HCT116 (cell line): ENCODE results near the gene S1PR2. TPM values are rescaled to one million over a fixed set of nuclear protein-coding genes. Genes with fewer than 3 reads are reported as not detected.
A peak's percentile ranks its signal among the peaks of the same experiment; 100 is the strongest.

Experiments
- ATAC-seq: fragments of 200-7000 bp; cut with Tn5 transposase; 2 replicates; pipeline ENCODE4 v1.9.1; 2020; ENCODE audit warnings: mild to moderate bottlenecking, moderate library complexity
- BruUV-seq: library from RNA; stranded (reverse); fragments of 400-500 nt; replicated peaks from 2 replicates; lab custom pipeline; 2021; lab: Mats Ljungman, UMichigan
- CTCF ChIA-PET: fragments of 300-600 bp; sonication (Branson Sonifier 250); formaldehyde crosslinking; loops from one replicate; lab custom pipeline; 2021; ENCODE audit warnings: antibody characterized with exemption; lab: Charles Lee
- POLR2A ChIA-PET: fragments of 300-600, 350-600 bp; sonication (Branson Sonifier 250); formaldehyde crosslinking; loops from one replicate; lab custom pipeline; 2021; ENCODE audit warnings: antibody characterized with exemption; lab: Charles Lee
- RAD21 ChIA-PET, 2 experiments: fragments of 300-600 bp; sonication (Branson Sonifier 250); formaldehyde crosslinking; loops; one replicate each; lab custom pipeline; 2023; ENCODE audit warnings: low total read pairs in 2 of 2; ENCODE audit not compliant: uncharacterized antibody in 2 of 2, unreplicated experiment in 2 of 2, low non-redundant PET in 1 of 2; lab: Charles Lee
- DNase-seq: peaks from one replicate; pipeline ENCODE4 v3.0.0-alpha.2; 2010; ENCODE audit warnings: low read depth, low spot score
- H2AFZ ChIP-seq: fragments of 200-600 bp; shearing (Covaris generic), sonication (generic); 2 replicates; pipeline ENCODE4 v1.6.1; 2017; ENCODE audit warnings: low read depth, mixed run types, mixed read lengths, antibody characterized with exemption, low read length; ENCODE audit not compliant: poor library complexity, severe bottlenecking
- H3K27ac ChIP-seq: 2 replicates; pipeline ENCODE4 v1.5.1; 2012; ENCODE audit warnings: low read depth, low read length
- H3K27me3 ChIP-seq: fragments of 200-600 bp; sonication (generic); 2 replicates; pipeline ENCODE4 v1.6.1; 2016; ENCODE audit warnings: mixed run types, low read length, mixed read lengths; ENCODE audit not compliant: insufficient read depth
- H3K36me3 ChIP-seq, 2 experiments: fragments of 200-500 bp in 1 of 2; fragments of 200-600 bp in 1 of 2; sonication (Bioruptor generic) in 1 of 2; sonication (generic) in 1 of 2; 2 replicates each; pipeline versions ENCODE4 v1.5.1 to v1.6.1; 2014 to 2016; ENCODE audit warnings: low read length in 2 of 2, inconsistent platforms in 1 of 2, mixed read lengths in 1 of 2, mixed run types in 1 of 2; ENCODE audit not compliant: insufficient read depth in 2 of 2, control insufficient read depth in 1 of 2
- H3K4me1 ChIP-seq, 2 experiments: fragments of 200-600 bp in 1 of 2; sonication (generic) in 1 of 2; 2 replicates each; pipeline versions ENCODE4 v1.5.1 to v1.6.1; 2012 to 2017; ENCODE audit warnings: low read length in 2 of 2, inconsistent platforms in 1 of 2, mild to moderate bottlenecking in 1 of 2, mixed read lengths in 1 of 2, mixed run types in 1 of 2, moderate library complexity in 1 of 2; ENCODE audit not compliant: insufficient read depth in 2 of 2, control insufficient read depth in 1 of 2
- H3K4me2 ChIP-seq: fragments of 200-600 bp; sonication (generic); 2 replicates; pipeline ENCODE4 v1.6.1; 2017; ENCODE audit warnings: mixed run types, low read length, mixed read lengths
- H3K4me3 ChIP-seq, 2 experiments: fragments of 200-600 bp in 1 of 2; sonication (generic) in 1 of 2; replicated peaks in 1 of 2; 2 replicates each; pipeline ENCODE4 v1.5.1; 2011 to 2016; ENCODE audit warnings: low read length in 2 of 2, control low read depth in 1 of 2, low read depth in 1 of 2, mild to moderate bottlenecking in 1 of 2, mixed read lengths in 1 of 2, mixed run types in 1 of 2
- H3K79me2 ChIP-seq: fragments of 200-600 bp; sonication (generic); 2 replicates; pipeline ENCODE4 v1.6.1; 2017; ENCODE audit warnings: mild to moderate bottlenecking, mixed run types, low read length, moderate library complexity, mixed read lengths; ENCODE audit not compliant: insufficient read depth
- H3K9ac ChIP-seq: fragments of 200-600 bp; sonication (generic); 2 replicates; pipeline ENCODE4 v1.6.1; 2016; ENCODE audit warnings: low read length, mixed read lengths
- H3K9me2 ChIP-seq: fragments of 200-600 bp; sonication (generic), shearing (Covaris generic); 2 replicates; pipeline ENCODE4 v1.6.1; 2017; ENCODE audit warnings: mixed run types, mild to moderate bottlenecking, moderate library complexity; ENCODE audit not compliant: insufficient read depth
- H3K9me3 ChIP-seq, 2 experiments: fragments of 200-500 bp in 1 of 2; fragments of 200-600 bp in 1 of 2; sonication (Bioruptor generic) in 1 of 2; sonication (generic) in 1 of 2; 2 replicates each; pipeline ENCODE4 v1.6.1; 2014 to 2017; ENCODE audit warnings: low read length in 2 of 2, mixed read lengths in 2 of 2, inconsistent platforms in 1 of 2, low read depth in 1 of 2, mild to moderate bottlenecking in 1 of 2, mixed run types in 1 of 2, moderate library complexity in 1 of 2; ENCODE audit not compliant: control insufficient read depth in 1 of 2, insufficient read depth in 1 of 2
- H4K20me1 ChIP-seq: fragments of 200-600 bp; sonication (generic), shearing (Covaris generic); 2 replicates; pipeline ENCODE4 v1.6.1; 2017; ENCODE audit warnings: mixed run types, mild to moderate bottlenecking, moderate library complexity; ENCODE audit not compliant: insufficient read depth
- ATF3 ChIP-seq: IDR thresholded peaks from 2 replicates; pipeline ENCODE4 v1.6.1; 2012
- CBX3 ChIP-seq: IDR thresholded peaks from 2 replicates; pipeline ENCODE4 v1.6.1; 2012; ENCODE audit warnings: low read depth
- CEBPB ChIP-seq: IDR thresholded peaks from 2 replicates; pipeline ENCODE4 v1.6.1; 2012; ENCODE audit warnings: low read depth
- ELF1 ChIP-seq: IDR thresholded peaks from 2 replicates; pipeline ENCODE4 v1.6.1; 2012; ENCODE audit warnings: low read depth, borderline replicate concordance
- JUND ChIP-seq: IDR thresholded peaks from 2 replicates; pipeline ENCODE4 v1.6.1; 2012
- MAX ChIP-seq: IDR thresholded peaks from 2 replicates; pipeline ENCODE4 v1.6.1; 2012
- POLR2A ChIP-seq: IDR thresholded peaks from 2 replicates; pipeline ENCODE4 v1.7.0; 2011; ENCODE audit warnings: borderline replicate concordance; ENCODE audit not compliant: insufficient read depth, insufficient read length; ENCODE audit errors: extremely low read depth
- POLR2AphosphoS5 ChIP-seq: IDR thresholded peaks from 2 replicates; pipeline ENCODE4 v1.6.1; 2011; ENCODE audit warnings: mild to moderate bottlenecking, low read depth, low read length, moderate library complexity
- RAD21 ChIP-seq: IDR thresholded peaks from 2 replicates; pipeline ENCODE4 v1.6.1; 2012; ENCODE audit warnings: low read depth, mild to moderate bottlenecking
- REST ChIP-seq: IDR thresholded peaks from 2 replicates; pipeline ENCODE4 v1.6.1; 2012; ENCODE audit warnings: low read depth
- SIN3A ChIP-seq: IDR thresholded peaks from 2 replicates; pipeline ENCODE4 v1.6.1; 2012; ENCODE audit warnings: low read depth
- SP1 ChIP-seq: IDR thresholded peaks from 2 replicates; pipeline ENCODE4 v1.6.1; 2012; ENCODE audit warnings: low read depth
- SRF ChIP-seq: IDR thresholded peaks from 2 replicates; pipeline ENCODE4 v1.6.1; 2012; ENCODE audit warnings: low read depth
- TCF7L2 ChIP-seq: IDR thresholded peaks from 2 replicates; pipeline ENCODE4 v1.7.0; 2011; ENCODE audit warnings: borderline replicate concordance, inconsistent platforms; ENCODE audit not compliant: insufficient read depth, insufficient read length; ENCODE audit errors: extremely low read depth
- ZFX ChIP-seq: fragments of 450-650 bp; IDR thresholded peaks from 2 replicates; pipeline ENCODE4 v1.6.1; 2017
- intact Hi-C: fragments of 100-400 bp; cut with micrococcal nuclease; formaldehyde crosslinking; loops from 2 replicates; pipeline ENCODE4 v1.10.0; 2022
- total RNA-seq: library from RNA; stranded (reverse); gene quantifications from one replicate; pipeline ENCODE4 v1.2.1, GENCODE V29; 2021; ENCODE audit not compliant: unreplicated experiment

Gene S1PR2
- total RNA-seq, 1 experiment from 2014 or later: 6.1 TPM

- ChIA-PET CTCF (interaction anchor here (1.1 to 1.3 kb wide), 2 partner anchors 55 to 64 kb away, joined by 3 to 5 read pairs; no protein-coding TSS in a partner anchor), POLR2A (interaction anchor here (1.8 kb wide), 1 partner anchor 11 kb away, joined by 5 read pairs; no protein-coding TSS in a partner anchor), RAD21 (interaction anchor here (0.6 to 1.1 kb wide), 3 partner anchors 32 to 55 kb away, joined by 4 to 5 read pairs (median 4); no protein-coding TSS in a partner anchor)
- intact Hi-C loops: loop anchor here (2.0 kb wide), 1 partner anchor 56 kb away; no protein-coding TSS in a partner anchor
- Histone ChIP-seq H3K36me3 (peaks cover 4 to 12% of the 10 kb centered on the region in 2 experiments; a peak in 2 of 4 replicates), H3K79me2 (peaks cover 43% of the 10 kb centered on the region), H3K9me3 (no peaks in the 10 kb centered on the region), H2AFZ (no peak overlapping the region), H3K4me3 (peak overlapping the region; percentile 88 to 98), H3K9ac (peak overlapping the region; percentile 96), H4K20me1 (peaks cover 6% of the 10 kb centered on the region; the same call in 1 of the 2 replicates), H3K4me2 (peak overlapping the region; percentile 90), H3K9me2 (no peaks in the 10 kb centered on the region), H3K4me1 (peaks cover 11 to 16% of the 10 kb centered on the region in 2 experiments; a peak in 2 of 4 replicates), H3K27ac (peak overlapping the region; percentile 85), H3K27me3 (no peaks in the 10 kb centered on the region)
- DNase-seq: no peak
- peak; percentile 21 for ATAC-seq
- TF ChIP-seq POLR2AphosphoS5: no peak; the same call in 1 of the 2 replicates
- peak; percentile 11; the same call in 1 of the 2 replicates for TF ChIP-seq SIN3A
- TF ChIP-seq SRF: peak; percentile 24; the same call in 1 of the 2 replicates
- BruUV-seq: TSS peak; percentile 94
These were observed 36.0 kb downstream of the S1PR2 start for GRCh38 chr19:10195199-10195519.

- H2AFZ ChIP-seq: no peak within 1 kb of the TSS
- RAD21 ChIA-PET: interaction anchor here (0.6 to 1.1 kb wide), 3 partner anchors 32 to 56 kb away, joined by 4 to 5 read pairs (median 4); no protein-coding TSS in a partner anchor
- H3K4me1 ChIP-seq: peaks cover 11 to 16% of the 10 kb centered on the region in 2 experiments; a peak in 2 of 4 replicates
- H3K4me3 ChIP-seq: peak within 1 kb of the TSS; percentile 88 to 98
- peak within 1 kb of the TSS; percentile 85 for H3K27ac ChIP-seq
- no TSS peak for BruUV-seq
- intact Hi-C loops: loop anchor here (2.0 kb wide), 1 partner anchor 56 kb away; no protein-coding TSS in a partner anchor
- H4K20me1 ChIP-seq: peaks cover 11% of the 10 kb centered on the region; the same call in 1 of the 2 replicates
- POLR2A ChIA-PET: interaction anchor here (1.8 kb wide), 1 partner anchor 11 kb away, joined by 5 read pairs; no protein-coding TSS in a partner anchor
- H3K79me2 ChIP-seq: peaks cover 48% of the 10 kb centered on the region
- peak within 1 kb of the TSS; percentile 90 for H3K4me2 ChIP-seq
- no peaks in the 10 kb centered on the region for H3K9me2 ChIP-seq
- CTCF ChIA-PET: interaction anchor here (1.1 to 1.3 kb wide), 2 partner anchors 55 to 64 kb away, joined by 3 to 5 read pairs; no protein-coding TSS in a partner anchor
- DNase-seq: peak; percentile 94
- peak; percentile 95 for ATAC-seq
- H3K27me3 ChIP-seq: no peaks in the 10 kb centered on the region
- H3K9me3 ChIP-seq: no peaks in the 10 kb centered on the region
- peaks cover 7 to 17% of the 10 kb centered on the region in 2 experiments; a peak in 3 of 4 replicates for H3K36me3 ChIP-seq
- H3K9ac ChIP-seq: peak within 1 kb of the TSS; percentile 96
- TF ChIP-seq TCF7L2 (peak; percentile 82), MAX (peak; percentile 93), ATF3 (no peak), POLR2A (peak; percentile 85), CBX3 (0 out of 2 replicates have a peak, but pooled peaks have one; percentile 86), CEBPB (no peak), JUND (peak; percentile 96), SRF (no peak; the same call in 1 of the 2 replicates), POLR2AphosphoS5 (peak; percentile 92), ELF1 (no peak; the same call in 1 of the 2 replicates), REST (no peak), RAD21 (no peak), SIN3A (peak; percentile 98), ZFX (peak; percentile 39; the same call in 1 of the 2 replicates), SP1 (peak; percentile 94)
These were observed 36.5 kb downstream of the S1PR2 start, which contains the start of gene DNMT1 for GRCh38 chr19:10194500-10195198. Gene DNMT1 (minus strand): TSS chr19:10194953. CDS start chr19:10194899, 54 bp downstream.
